Measurements from ENCODE around the gene PML.

The PML gene

GRCh38 chr15:73983211-73983727 is 11.2 kb upstream of the PML start:
- H3K27ac ChIP-seq = peak overlapping the region; percentile 80
- no peak for DNase-seq (ENCODE audit: low read depth, low spot score)

- DNase-seq (ENCODE audit: low read depth, low spot score) = no peak
- peak overlapping the region; percentile 80 for H3K27ac ChIP-seq
Observed at GRCh38 chr15:73983773-73984172, 10.7 kb upstream of the PML start.

- no peak for DNase-seq (ENCODE audit: low read depth, low spot score)
- peak overlapping the region; percentile 17 for H3K27ac ChIP-seq
Observed at GRCh38 chr15:73984208-73984979, 10.1 kb upstream of the PML start.

- peak overlapping the region; percentile 17 for H3K27ac ChIP-seq
- no peak for DNase-seq (ENCODE audit: low read depth, low spot score)
Observed at GRCh38 chr15:73985101-73985873, 9.2 kb upstream of the PML start.

- no peak for DNase-seq (ENCODE audit: low read depth, low spot score)
Observed at GRCh38 chr15:73986055-73986775, 8.3 kb upstream of the PML start.

GRCh38 chr15:73986776-73987056 is 7.8 kb upstream of the PML start:
- no peak overlapping the region for H3K27ac ChIP-seq
- DNase-seq (ENCODE audit: low read depth, low spot score) = no peak

More at GRCh38 chr15:73986055-73986775, 8.3 kb upstream of the PML start:
- no peak overlapping the region for H3K27ac ChIP-seq

GRCh38 chr15:73987250-73987649 is 7.3 kb upstream of the PML start:
- H3K27ac ChIP-seq = peak overlapping the region; percentile 76
- no peak for DNase-seq (ENCODE audit: low read depth, low spot score)

- DNase-seq (ENCODE audit: low read depth, low spot score) = peak; percentile 73
- H3K27ac ChIP-seq = peak overlapping the region; percentile 76
Observed at GRCh38 chr15:73987681-73988444, 6.7 kb upstream of the PML start.

- H3K27ac ChIP-seq = peak overlapping the region; percentile 76
- no peak for DNase-seq (ENCODE audit: low read depth, low spot score)
Observed at GRCh38 chr15:73988445-73988969, 6.0 kb upstream of the PML start.

- H3K27ac ChIP-seq = peak overlapping the region; percentile 76
- DNase-seq (ENCODE audit: low read depth, low spot score) = peak; percentile 57
Observed at GRCh38 chr15:73989001-73989798, 5.3 kb upstream of the PML start.

- no peak for DNase-seq (ENCODE audit: low read depth, low spot score)
- H3K27ac ChIP-seq = peak overlapping the region; percentile 76
Observed at GRCh38 chr15:73990250-73991005, 4.1 kb upstream of the PML start.

- no peak for DNase-seq (ENCODE audit: low read depth, low spot score)
- peak overlapping the region; percentile 37 for H3K27ac ChIP-seq
Observed at GRCh38 chr15:73991260-73991659, 3.3 kb upstream of the PML start.

GRCh38 chr15:73991726-73992593 is 2.6 kb upstream of the PML start, which contains the start of gene STOML1:
TSS of gene STOML1 (minus strand) at chr15:73992295. CDS start at chr15:73992223, 72 bp downstream.
- DNase-seq (ENCODE audit: low read depth, low spot score) = peak; percentile 73
- peak within 1 kb of the TSS; percentile 37 for H3K27ac ChIP-seq

GRCh38 chr15:73992594-73992898 is 2.0 kb upstream of the PML start:
- DNase-seq (ENCODE audit: low read depth, low spot score) = no peak
- no peak overlapping the region for H3K27ac ChIP-seq

GRCh38 chr15:73993211-73993994 is 1.1 kb upstream of the PML start:
- no peak for DNase-seq (ENCODE audit: low read depth, low spot score)
- H3K27ac ChIP-seq = no peak overlapping the region

GRCh38 chr15:73994912-73995622 is 551 bp downstream of the PML start:
- no peak for DNase-seq (ENCODE audit: low read depth, low spot score)
- peak overlapping the region; percentile 60 for H3K27ac ChIP-seq

Measured in epithelial cell of prostate (primary cell).